Natural killer cell (primary cell): ENCODE measurements around the gene NUDT14. TPM values are rescaled to one million over a fixed set of nuclear protein-coding genes. Genes with fewer than 3 reads are reported as not detected.

Experiments used
- ATAC-seq, 3 donors: fragments of 150-1000 bp in 2 of 3; fragments of 200-7000 bp in 1 of 3; cut with Tn5 transposase; 1 replicate in 1 of 3; 2 replicates in 2 of 3; pipeline ENCODE4 v1.10.0; 2021; ENCODE audit warnings: mild to moderate bottlenecking in 2 of 3, moderate library complexity in 2 of 3
- DNase-seq, 2 donors: peaks; one replicate each; pipeline versions ENCODE4 v3.0.0 to v3.0.0-alpha.2; 2013 to 2021; ENCODE audit warnings: mixed read lengths in 1 of 2
- H3K27ac ChIP-seq: one replicate; pipeline ENCODE4 v1.5.1; 2013; ENCODE audit warnings: mild to moderate bottlenecking, low read length
- H3K27me3 ChIP-seq: one replicate; pipeline ENCODE4 v1.6.1; 2013; ENCODE audit warnings: low read length; ENCODE audit not compliant: control insufficient read depth, insufficient read depth
- H3K36me3 ChIP-seq: one replicate; pipeline ENCODE4 v1.6.1; 2013; ENCODE audit warnings: low read length; ENCODE audit not compliant: control insufficient read depth, insufficient read depth
- H3K4me1 ChIP-seq: one replicate; pipeline ENCODE4 v1.6.1; 2013; ENCODE audit warnings: low read length; ENCODE audit not compliant: control insufficient read depth, insufficient read depth
- H3K4me3 ChIP-seq: one replicate; pipeline ENCODE4 v1.5.1; 2013; ENCODE audit warnings: low read length
- H3K9me3 ChIP-seq: one replicate; pipeline ENCODE4 v1.6.1; 2013; ENCODE audit warnings: low read length; ENCODE audit not compliant: control insufficient read depth, insufficient read depth
- H3K27ac Mint-ChIP-seq, 2 donors: one replicate each; pipeline ENCODE4 v1.8.0; 2022; ENCODE audit warnings: mild to moderate bottlenecking in 2 of 2, mixed read lengths in 2 of 2, moderate library complexity in 1 of 2
- H3K27me3 Mint-ChIP-seq, 2 donors: one replicate each; pipeline ENCODE4 v1.8.0; 2022; ENCODE audit warnings: low read depth in 2 of 2, mixed read lengths in 2 of 2
- H3K36me3 Mint-ChIP-seq: one replicate; pipeline ENCODE4 v1.8.0; 2022; ENCODE audit warnings: mixed read lengths
- H3K4me1 Mint-ChIP-seq, 2 donors: one replicate each; pipeline ENCODE4 v1.8.0; 2022; ENCODE audit warnings: mixed read lengths in 2 of 2
- H3K4me3 Mint-ChIP-seq: one replicate; pipeline ENCODE4 v1.8.0; 2022; ENCODE audit warnings: mild to moderate bottlenecking, moderate library complexity, mixed read lengths
- H3K9me3 Mint-ChIP-seq, 2 donors: one replicate each; pipeline ENCODE4 v1.8.0; 2022; ENCODE audit warnings: mixed read lengths in 2 of 2
- WGBS: methylation state at CpG from one replicate; pipeline ENCODE4 v1.1.7; 2013; ENCODE audit warnings: missing lambda C conversion rate; ENCODE audit not compliant: insufficient coverage; 5-methylcytosine and 5-hydroxymethylcytosine counted together
- intact Hi-C: fragments of 100-400 bp; cut with micrococcal nuclease; formaldehyde crosslinking; loops from one replicate; pipeline ENCODE4 v1.14.2; 2022
- total RNA-seq, 4 donors: library from RNA; stranded (reverse); fragments of 120-200 nt in 1 of 4; gene quantifications; one replicate each; pipeline versions ENCODE4 v1.2.3 to v1.2.4, GENCODE V29; 2013 to 2022
- TF ChIP-seq, protein P1 (sequence below): fragments of 200-600 bp; IDR thresholded peaks from one replicate; pipeline ENCODE4 v1.8.0; 2022; ENCODE audit warnings: antibody characterized with exemption

NUDT14 gene
- total RNA-seq, 3 donors from 2014 or later (not counting 1 experiment from before 2014, with no cell fraction given), result 16.0 to 32.9 (median 22.8) TPM

DNA sequence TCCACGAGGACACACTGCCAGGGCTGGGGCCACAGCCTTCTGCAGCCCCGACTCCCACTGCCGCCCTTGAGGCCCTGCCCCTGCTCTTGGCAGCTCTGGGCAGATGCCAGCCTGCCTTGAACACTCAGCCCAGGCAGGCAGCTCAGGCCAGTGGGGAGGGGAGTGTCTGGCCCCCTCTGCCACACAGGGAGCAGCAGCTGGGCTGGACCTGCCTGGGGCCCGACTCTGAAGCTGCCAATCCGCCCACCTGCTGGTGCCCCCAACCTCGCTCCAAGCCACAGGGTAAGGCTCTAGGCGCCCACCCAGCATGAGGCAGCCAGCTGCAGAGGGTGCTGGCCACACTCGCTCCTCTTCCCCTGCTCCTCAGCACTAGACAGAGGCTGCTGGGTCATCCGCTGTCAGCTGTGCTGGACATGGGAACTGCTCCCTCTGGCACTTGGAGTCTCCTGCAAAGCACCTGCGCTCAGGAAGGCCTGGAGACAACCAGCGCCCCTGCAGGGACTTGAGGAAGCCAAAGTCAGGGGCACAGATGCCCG, 24.6 kb upstream of the NUDT14 start:
- Mint-ChIP-seq H3K4me1 (peaks cover 0 to 15% of the 10 kb centered on the region in 2 donors), H3K36me3 (no peaks in the 10 kb centered on the region), H3K4me3 (no peak overlapping the region), H3K9me3 (no peaks in the 10 kb centered on the region), H3K27me3 (peaks cover 0 to 8% of the 10 kb centered on the region in 2 donors), H3K27ac (no peak overlapping the region)
- WGBS, result 52% methylated on average over 12 of the region's 12 CpGs
- TF ChIP-seq, protein P1, sequence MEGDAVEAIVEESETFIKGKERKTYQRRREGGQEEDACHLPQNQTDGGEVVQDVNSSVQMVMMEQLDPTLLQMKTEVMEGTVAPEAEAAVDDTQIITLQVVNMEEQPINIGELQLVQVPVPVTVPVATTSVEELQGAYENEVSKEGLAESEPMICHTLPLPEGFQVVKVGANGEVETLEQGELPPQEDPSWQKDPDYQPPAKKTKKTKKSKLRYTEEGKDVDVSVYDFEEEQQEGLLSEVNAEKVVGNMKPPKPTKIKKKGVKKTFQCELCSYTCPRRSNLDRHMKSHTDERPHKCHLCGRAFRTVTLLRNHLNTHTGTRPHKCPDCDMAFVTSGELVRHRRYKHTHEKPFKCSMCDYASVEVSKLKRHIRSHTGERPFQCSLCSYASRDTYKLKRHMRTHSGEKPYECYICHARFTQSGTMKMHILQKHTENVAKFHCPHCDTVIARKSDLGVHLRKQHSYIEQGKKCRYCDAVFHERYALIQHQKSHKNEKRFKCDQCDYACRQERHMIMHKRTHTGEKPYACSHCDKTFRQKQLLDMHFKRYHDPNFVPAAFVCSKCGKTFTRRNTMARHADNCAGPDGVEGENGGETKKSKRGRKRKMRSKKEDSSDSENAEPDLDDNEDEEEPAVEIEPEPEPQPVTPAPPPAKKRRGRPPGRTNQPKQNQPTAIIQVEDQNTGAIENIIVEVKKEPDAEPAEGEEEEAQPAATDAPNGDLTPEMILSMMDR, result no peak
- DNase-seq (no peak), ATAC-seq (no peak)
- Histone ChIP-seq H3K27me3 (peaks cover 2% of the 10 kb centered on the region), H3K4me1 (peaks cover 33% of the 10 kb centered on the region), H3K4me3 (no peak overlapping the region), H3K27ac (no peak overlapping the region), H3K9me3 (no peaks in the 10 kb centered on the region), H3K36me3 (peaks cover 6% of the 10 kb centered on the region)
- intact Hi-C loops, result loop anchor here (10.0 kb wide), 1 partner anchor 89 kb away; no protein-coding TSS in a partner anchor

DNA sequence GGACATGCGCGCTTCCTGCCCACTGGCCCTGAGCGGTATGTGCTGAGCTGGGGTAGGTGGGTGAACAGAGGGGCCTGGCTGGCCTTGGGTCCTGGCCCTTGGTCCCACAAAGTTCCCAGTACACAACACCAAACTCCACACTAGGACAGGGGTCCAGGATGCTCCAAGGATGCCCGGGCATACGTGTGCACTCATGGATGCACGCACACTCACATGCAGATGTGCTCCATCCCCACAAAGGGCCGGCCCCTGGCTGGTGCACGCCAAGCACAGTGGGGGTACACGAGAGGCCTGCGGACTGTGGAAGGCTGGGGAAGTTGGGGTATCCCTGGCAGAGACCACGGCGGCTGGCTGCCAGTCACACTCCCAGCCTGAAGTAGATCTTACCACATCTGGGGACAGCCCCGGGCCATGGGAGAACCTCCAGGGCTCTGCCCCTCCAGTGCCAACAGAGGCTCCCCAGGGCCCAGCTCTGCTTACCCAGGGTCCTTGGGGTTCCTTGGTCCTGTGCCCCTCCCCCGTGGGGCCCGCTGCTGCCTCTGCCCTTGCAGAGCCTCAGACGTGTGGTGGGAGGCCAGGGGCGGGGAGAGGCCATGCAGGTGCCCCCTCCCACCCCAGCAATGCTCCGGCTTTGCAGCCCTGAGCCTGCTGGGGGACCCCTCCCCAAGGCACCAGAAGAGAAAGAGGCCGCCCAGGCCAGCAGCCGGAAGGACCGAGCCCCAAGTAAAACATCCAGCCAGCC, 24.0 kb upstream of the NUDT14 start:
- peaks cover 4% of the 10 kb centered on the region for H3K36me3 ChIP-seq
- TF ChIP-seq, protein P1, result no peak
- no peak overlapping the region for H3K4me3 ChIP-seq
- ATAC-seq (no peak), DNase-seq (peak in 1 of 2 donors; percentile 10)
- intact Hi-C loops, result loop anchor here (10.0 kb wide), 1 partner anchor 90 kb away; no protein-coding TSS in a partner anchor
- no peak overlapping the region for H3K27ac ChIP-seq
- Mint-ChIP-seq H3K4me1 (peaks cover 0 to 15% of the 10 kb centered on the region in 2 donors), H3K4me3 (no peak overlapping the region), H3K9me3 (no peaks in the 10 kb centered on the region), H3K27ac (no peak overlapping the region), H3K27me3 (peaks cover 0 to 15% of the 10 kb centered on the region in 2 donors), H3K36me3 (no peaks in the 10 kb centered on the region)
- 57% methylated on average over 20 of the region's 21 CpGs for WGBS
- peaks cover 2% of the 10 kb centered on the region for H3K27me3 ChIP-seq
- H3K4me1 ChIP-seq, result peaks cover 33% of the 10 kb centered on the region
- H3K9me3 ChIP-seq, result no peaks in the 10 kb centered on the region

DNA sequence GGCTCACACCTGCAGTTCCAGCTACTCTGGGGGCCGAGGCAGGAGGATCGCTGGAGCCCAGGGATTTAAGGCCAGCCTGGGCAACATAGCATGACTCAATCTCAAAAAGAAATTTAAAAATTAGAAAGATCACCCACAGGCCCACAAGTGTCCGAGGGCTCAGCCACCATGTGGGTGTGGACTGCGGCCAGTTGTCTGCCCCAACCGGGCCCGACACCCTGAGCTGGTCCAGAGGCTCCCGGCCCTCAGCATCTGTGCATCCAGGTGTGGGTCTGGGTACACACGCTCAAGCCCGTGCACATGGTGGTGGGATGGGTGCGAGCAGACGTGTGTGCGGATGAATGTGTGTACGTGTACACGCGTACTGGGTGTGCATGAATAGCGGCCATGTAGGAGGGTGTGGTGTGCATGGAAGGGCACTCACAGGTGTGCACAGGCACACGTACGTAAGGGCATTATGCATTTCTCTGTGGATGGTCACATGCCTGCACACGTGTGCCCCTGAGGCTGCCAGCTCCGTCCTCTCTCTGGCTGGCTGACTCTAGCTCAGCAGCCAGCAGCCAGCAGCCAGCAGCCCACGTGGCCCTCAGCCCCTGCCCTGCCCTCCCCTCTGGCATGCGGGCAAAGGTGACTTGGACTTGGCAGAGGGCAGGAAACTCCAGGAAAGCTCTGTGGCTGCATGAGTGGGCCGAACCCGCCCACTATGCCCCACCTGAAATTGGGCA, 23.3 kb upstream of the NUDT14 start:
- H3K4me1 ChIP-seq, result peaks cover 33% of the 10 kb centered on the region
- H3K9me3 Mint-ChIP-seq, result no peaks in the 10 kb centered on the region
- no peaks in the 10 kb centered on the region for H3K9me3 ChIP-seq
- DNase-seq, result peak in 1 of 2 donors; percentile 26
- no peak overlapping the region for H3K27ac Mint-ChIP-seq
- WGBS, result 62% methylated on average over 24 of the region's 24 CpGs
- H3K27me3 ChIP-seq, result peaks cover 4% of the 10 kb centered on the region
- TF ChIP-seq, protein P1, result no peak
- ATAC-seq, result peak in 2 of 3 donors; percentile 22 to 24
- H3K27me3 Mint-ChIP-seq, result peaks cover 0 to 20% of the 10 kb centered on the region in 2 donors
- H3K4me1 Mint-ChIP-seq, result peaks cover 0 to 20% of the 10 kb centered on the region in 2 donors
- H3K36me3 ChIP-seq, result peaks cover 4% of the 10 kb centered on the region
- intact Hi-C loops, result loop anchor here (10.0 kb wide), 1 partner anchor 90 kb away; no protein-coding TSS in a partner anchor
- H3K4me3 ChIP-seq, result no peak overlapping the region
- H3K4me3 Mint-ChIP-seq, result no peak overlapping the region
- no peak overlapping the region for H3K27ac ChIP-seq
- H3K36me3 Mint-ChIP-seq, result no peaks in the 10 kb centered on the region
